Embryonic facial prominence (tissue), 1 donor: ENCODE measurements around the gene TNKS2.
"Not testable (repeated sequence)": the region's sequence is repeated elsewhere in the genome, so short reads cannot be mapped to it uniquely, and the experiment has no call there.

Experiments used
- DNase-seq: peaks from one replicate; pipeline ENCODE4 v3.0.0-alpha.2; 2016; ENCODE audit errors: extremely low spot score

TNKS2 gene

DNA sequence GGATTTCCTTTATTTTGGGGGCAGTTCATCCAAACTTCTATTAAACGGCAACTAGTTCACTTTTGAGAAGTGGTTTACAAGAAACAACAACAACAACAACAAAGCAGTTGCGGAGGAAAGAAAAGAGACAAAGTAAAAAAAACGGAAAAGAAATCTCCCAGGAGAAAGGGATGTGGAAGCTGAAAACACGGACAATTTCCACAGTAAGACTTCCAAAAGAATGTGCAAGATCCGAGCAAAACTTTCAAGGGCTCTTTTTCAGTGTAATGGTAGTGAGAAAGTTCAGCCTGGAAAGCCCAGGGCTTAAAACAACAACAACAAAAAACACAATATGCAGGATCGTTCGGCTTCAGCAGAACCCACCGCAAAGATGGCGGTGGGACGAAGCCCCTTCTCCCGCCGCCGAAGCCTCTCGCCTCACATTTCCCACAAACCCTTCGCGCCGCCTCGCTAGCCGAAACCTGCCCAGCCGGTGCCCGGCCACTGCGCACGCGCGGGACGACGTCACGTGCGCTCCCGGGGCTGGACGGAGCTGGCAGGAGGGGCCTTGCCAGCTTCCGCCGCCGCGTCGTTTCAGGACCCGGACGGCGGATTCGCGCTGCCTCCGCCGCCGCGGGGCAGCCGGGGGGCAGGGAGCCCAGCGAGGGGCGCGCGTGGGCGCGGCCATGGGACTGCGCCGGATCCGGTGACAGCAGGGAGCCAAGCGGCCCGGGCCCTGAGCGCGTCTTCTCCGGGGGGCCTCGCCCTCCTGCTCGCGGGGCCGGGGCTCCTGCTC lies at the start of gene TNKS2:
Gene TNKS2, plus strand, starts transcription at position 553 of the 775 bp plus-strand sequence. CDS start 265 bp downstream, outside the sequence.
- peak; percentile 91 for DNase-seq

GRCh38 chr10:91749592-91749991 lies 48.6 kb upstream of the TNKS2 start:
- DNase-seq, result not testable (repeated sequence)

GRCh38 chr10:91756286-91756685 lies 41.9 kb upstream of the TNKS2 start:
- DNase-seq, result no peak

DNA sequence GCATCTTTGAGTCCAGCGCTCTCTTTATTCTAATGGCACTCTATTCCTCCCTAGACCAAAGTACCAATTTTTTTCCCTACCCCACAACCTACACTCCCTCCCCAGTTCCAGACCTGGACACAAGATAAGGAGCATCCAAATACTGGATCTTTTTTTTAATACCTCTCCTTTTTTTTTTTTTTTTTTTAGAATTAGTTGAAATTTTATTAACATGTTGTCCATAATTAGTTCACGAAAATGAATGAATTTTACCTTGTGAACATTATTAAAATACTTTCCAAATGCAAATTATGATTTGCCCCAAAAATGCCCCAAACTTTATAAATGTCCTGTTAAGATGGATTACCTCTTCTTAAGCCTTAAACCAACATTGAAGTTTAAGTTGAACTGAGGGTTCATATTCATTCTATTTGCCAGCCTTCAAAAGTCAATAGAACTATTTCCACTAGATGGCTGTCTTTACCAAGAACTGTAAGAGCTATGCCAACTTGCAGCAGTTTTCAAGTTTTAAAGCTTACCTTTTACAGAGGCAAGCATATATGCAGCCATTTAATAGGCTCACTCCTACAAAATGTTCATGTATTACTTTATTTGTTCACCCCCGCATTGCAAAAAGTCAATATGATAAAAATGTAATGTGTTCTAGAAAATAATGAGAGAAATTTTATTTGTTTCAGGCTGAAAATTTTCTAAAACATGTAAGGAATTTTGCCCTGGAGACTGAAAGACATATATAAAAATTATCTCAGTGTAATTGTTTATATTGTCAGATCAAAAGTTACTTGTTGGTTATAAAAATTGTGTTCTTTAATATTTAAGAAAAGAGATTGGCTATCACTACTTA lies 39.7 kb upstream of the TNKS2 start:
- DNase-seq, result peak; percentile 36

- no peak for DNase-seq
Observed at GRCh38 chr10:91759581-91759986, 38.6 kb upstream of the TNKS2 start.

GRCh38 chr10:91761721-91762120 lies 36.5 kb upstream of the TNKS2 start:
- DNase-seq, result no peak

DNA sequence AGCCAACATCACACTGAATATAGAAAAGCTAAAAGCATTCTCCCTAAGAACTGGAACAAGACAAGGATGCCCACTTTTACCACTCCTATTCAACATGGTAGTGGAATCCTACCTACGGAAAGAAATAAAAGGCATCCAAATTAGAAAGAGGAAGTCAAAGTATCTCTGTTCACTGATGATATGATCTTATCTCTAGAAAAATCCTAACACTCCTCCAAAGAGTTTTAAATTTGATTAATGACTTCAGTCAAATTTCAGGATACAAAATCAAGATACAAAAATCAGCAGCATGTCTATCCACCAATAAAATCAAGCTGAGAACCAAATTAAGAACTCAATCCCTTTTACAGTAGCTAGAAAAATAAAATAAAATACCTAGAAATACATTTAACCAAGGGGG lies 35.3 kb upstream of the TNKS2 start:
- no peak for DNase-seq

DNA sequence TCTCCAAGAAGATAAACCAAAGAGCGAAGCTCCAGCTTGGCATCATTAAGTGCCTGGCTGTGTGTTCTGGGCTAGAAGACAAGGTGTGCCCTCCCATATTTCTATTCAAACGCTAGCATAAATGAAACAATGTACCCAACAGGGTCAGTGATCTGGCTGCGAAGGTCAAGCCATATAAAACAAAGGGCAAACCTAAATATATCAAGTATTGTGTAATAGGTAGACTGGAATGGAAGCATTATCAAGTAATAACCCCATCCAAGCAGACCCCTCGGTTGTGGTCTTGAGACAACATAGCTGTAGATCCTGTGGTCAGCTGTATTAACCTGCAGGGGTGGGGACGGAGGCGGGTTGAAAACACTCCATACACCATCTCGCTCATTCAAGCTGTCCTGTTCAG lies 31.6 kb upstream of the TNKS2 start:
- no peak for DNase-seq

- no peak for DNase-seq
Observed at GRCh38 chr10:91768123-91768522, 30.1 kb upstream of the TNKS2 start.

DNA sequence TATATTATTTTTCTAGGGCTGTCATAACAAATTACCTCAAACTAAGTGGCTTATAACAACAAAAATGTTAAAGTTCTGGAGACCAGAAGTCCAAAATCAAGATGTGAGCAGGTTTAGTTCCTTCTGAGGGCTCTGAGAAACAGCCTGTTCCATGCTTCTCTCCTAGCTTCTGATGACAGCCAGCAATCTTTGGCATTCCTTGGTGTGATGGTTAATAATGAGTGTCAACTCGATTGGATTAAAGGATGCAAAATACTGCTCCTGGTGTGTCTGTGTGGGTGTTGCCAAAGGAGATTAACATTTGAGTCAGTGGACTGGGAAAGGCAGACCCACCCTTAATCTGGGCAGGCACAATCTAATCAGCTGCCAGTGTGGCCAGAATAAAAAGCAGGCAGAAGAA lies 26.3 kb upstream of the TNKS2 start:
- no peak for DNase-seq

DNA sequence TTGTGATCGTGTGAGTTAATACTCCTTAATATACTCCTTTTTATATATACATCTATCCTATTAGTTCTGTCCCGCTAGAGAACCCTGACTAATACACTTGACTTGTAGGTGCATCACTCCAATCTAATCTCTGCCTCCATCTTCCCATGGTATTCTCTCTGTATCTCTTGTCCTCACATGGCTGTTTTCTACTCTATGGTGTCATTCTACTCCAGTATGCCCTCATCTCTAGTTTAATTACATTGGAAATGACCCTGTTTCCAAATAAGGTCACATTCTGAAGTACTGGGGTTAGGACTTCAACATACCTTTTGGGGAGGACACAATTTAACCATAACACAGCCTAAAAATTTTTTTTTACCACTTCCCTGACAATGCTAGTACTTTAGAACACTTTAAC lies 25.8 kb upstream of the TNKS2 start:
- no peak for DNase-seq

DNA sequence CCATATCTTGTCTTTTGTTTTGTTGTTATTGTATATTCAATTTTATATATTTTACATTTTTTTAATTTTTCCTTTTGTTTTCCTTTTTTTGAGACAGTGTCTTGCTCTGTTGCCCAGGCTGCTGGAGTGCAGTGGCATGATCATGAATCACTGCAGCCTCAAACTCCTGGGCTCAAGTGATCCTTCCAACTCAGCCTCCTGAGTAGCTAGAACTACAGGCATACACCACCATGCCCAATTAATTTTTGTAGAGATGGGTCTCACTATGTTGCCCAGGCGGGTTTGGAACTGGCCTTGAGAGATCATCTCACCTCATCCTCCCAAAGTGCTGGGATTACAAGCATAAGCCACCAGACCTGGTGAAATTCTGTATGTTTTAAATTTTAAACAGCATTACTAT lies 25.4 kb upstream of the TNKS2 start:
- no peak for DNase-seq

DNA sequence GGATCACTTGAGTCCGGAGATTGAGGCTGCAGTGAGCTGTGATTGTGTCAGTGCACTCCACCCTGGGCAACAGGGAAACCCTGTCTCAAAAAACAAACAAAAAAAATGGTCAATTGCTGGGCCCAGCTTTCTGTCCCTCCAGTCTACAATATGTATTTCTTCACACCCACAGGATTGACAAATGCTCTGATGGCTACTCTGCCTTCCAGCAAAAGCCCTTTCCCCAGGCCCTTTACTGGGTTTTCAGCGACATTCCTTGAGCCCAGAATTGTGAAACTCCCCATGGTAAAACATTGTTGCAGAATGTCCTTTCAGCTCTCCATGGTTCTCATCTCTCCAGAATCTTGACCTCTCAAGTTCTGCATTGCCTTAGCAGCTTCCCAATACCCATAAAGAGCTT lies 23.7 kb upstream of the TNKS2 start:
- no peak for DNase-seq

DNA sequence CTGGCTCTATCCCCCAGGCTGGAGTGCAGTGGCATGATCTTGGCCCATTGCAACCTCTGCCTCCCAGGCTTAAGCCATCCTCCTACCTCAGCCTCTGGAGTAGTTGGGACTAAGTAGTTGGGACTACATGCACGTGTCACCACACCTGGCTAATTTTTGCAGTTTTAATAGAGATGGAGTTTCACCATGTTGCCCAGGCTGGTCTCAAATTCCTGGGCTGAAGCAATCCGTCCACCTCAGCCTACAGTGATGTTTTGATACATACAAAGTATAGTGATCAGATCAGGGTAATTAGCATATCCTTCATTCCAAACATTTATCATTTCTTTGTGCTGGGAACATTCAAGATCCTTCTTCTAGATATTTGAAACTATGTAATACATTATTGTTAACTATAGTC lies 22.5 kb upstream of the TNKS2 start:
- DNase-seq, result no peak

- no peak for DNase-seq
Observed at GRCh38 chr10:91776266-91776665, 22.0 kb upstream of the TNKS2 start.

DNA sequence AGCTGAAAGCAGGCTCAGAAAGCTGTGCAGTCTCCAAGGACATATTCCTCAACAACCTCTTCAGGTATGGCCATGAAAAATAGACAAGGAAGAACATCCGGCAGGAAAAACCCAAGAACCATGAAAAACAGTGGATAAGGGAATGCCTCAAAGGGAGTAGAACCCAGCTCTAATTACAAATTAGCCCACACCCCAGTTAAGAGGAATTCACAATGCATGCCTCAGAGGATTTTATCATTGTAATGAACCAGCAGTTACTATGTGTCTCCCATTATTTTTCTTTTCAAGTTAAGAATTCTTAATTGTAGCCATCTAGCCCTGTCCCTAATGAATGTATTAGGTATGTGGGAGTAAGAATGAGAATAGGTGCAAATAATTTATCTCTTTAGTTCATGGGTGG lies 19.7 kb upstream of the TNKS2 start:
- DNase-seq, result no peak

DNA sequence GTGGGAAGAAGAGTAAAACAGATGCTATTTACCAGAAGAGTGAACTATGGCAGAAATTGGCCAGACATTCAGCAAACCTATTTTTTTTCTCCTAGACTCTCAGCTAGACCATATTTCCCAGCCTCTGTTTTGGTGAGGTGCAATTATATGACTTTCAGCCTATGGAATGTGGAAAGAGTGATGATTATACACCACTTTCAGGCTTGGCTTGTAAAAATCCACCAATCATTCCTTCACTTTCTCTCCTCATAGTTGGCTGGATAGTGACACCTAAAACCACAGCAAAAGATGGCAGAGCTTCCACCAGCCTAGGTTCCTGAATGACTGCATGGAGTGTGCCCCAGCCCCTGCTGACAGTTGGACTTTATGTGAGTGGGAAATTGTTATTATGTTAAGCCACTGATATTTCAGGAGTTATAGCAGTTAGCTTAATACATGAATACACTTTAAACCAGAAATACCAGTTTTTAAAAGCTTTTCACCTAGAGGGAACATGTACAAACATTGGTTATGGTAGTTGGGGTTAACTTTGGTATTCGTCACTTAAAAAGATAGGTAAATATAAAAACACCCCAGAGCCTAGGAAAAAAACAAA lies 19.1 kb upstream of the TNKS2 start:
- no peak for DNase-seq

GRCh38 chr10:91782539-91782938 lies 15.7 kb upstream of the TNKS2 start:
- DNase-seq, result no peak

DNA sequence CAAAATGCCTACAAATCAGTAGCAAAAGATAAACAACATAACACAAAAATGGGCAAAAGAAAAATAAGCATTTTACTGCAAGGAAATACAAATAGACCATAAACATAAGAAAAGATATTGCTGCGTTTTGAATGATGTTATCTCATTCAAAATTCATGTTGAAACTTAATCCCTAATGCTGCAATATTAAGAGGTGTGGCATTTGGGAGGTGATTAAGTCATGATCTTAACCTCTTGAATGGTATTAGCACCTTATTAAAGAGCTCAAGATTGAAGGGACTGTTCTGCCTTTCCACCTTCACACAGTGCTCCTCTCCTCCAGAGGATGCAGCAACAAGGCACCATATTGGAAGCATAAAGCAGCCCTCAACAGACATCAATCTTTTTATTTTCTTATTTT lies 12.4 kb upstream of the TNKS2 start:
- DNase-seq, result no peak

GRCh38 chr10:91787258-91787657 lies 11.0 kb upstream of the TNKS2 start:
- DNase-seq, result no peak

- DNase-seq, result no peak
Observed at GRCh38 chr10:91787810-91788209, 10.4 kb upstream of the TNKS2 start.

- DNase-seq, result no peak
Observed at GRCh38 chr10:91788527-91788926, 9.7 kb upstream of the TNKS2 start.
